ENCODE results near the gene CPNE5. TPM values are rescaled to one million over a fixed set of nuclear protein-coding genes. Genes with fewer than 3 reads are reported as not detected.

The CPNE5 gene
- total RNA-seq, 1 experiment from 2014 or later, result not detected

- no peak overlapping the region for H2AFZ ChIP-seq (ENCODE audit: low read length)
- CTCF ChIA-PET, result no interaction called here
- no peak for ATAC-seq
These were observed 31.5 kb downstream of the CPNE5 start for GRCh38 chr6:36807750-36808149.

GRCh38 chr6:36807143-36807542, 32.1 kb downstream of the CPNE5 start:
- intact Hi-C loops (cut with micrococcal nuclease), result no loop called here
- Histone ChIP-seq H3K27me3 (ENCODE audit: low read length) (no peaks in the 10 kb centered on the region), H3K4me3 (ENCODE audit: low read length) (no peak overlapping the region), H3K4me1 (ENCODE audit: insufficient read depth, low read length) (no peaks in the 10 kb centered on the region), H3F3A (ENCODE audit: low read length, unreplicated experiment) (no peaks in the 10 kb centered on the region), H3K9me3 (ENCODE audit: low read length) (no peaks in the 10 kb centered on the region), H3K27ac (ENCODE audit: low read length) (no peak overlapping the region), H3K4me2 (ENCODE audit: low read length) (no peak overlapping the region), H3K36me3 (ENCODE audit: low read depth, low read length) (no peaks in the 10 kb centered on the region), H3K9ac (ENCODE audit: low read length) (no peak overlapping the region), H3K79me2 (ENCODE audit: low read length) (no peaks in the 10 kb centered on the region), H3K9me2 (replicated peaks; ENCODE audit: low read length) (no peaks in the 10 kb centered on the region), H4K20me1 (ENCODE audit: low read length) (no peaks in the 10 kb centered on the region), H2AFZ (ENCODE audit: low read length) (no peak overlapping the region)
- TF ChIP-seq EZH2 (IDR thresholded peaks at IDR 0.05; ENCODE audit: low read length, unreplicated experiment) (no peak), EZH2phosphoT487 (IDR thresholded peaks at IDR 0.05; ENCODE audit: borderline replicate concordance, low read length) (no peak), CTCF (conservative IDR thresholded peaks at IDR 0.05; ENCODE audit: low read depth, low read length) (no peak)
- ATAC-seq, result no peak
- no TSS peak for BruUV-seq (replicated peaks)
- no peak for DNase-seq
- CTCF ChIA-PET, result no interaction called here
- POLR2A ChIA-PET (ENCODE audit: unreplicated experiment), result no interaction called here

More at GRCh38 chr6:36807750-36808149, 31.5 kb downstream of the CPNE5 start:
- H3K9ac ChIP-seq (ENCODE audit: low read length), result no peak overlapping the region
- no peaks in the 10 kb centered on the region for H3K79me2 ChIP-seq (ENCODE audit: low read length)
- H3K4me2 ChIP-seq (ENCODE audit: low read length), result no peak overlapping the region
- H3K4me1 ChIP-seq (ENCODE audit: insufficient read depth, low read length), result no peaks in the 10 kb centered on the region
- no peak overlapping the region for H3K4me3 ChIP-seq (ENCODE audit: low read length)
- DNase-seq, result no peak
- no peaks in the 10 kb centered on the region for H3K27me3 ChIP-seq (ENCODE audit: low read length)
- intact Hi-C loops (cut with micrococcal nuclease), result no loop called here
- BruUV-seq (replicated peaks), result no TSS peak
- TF ChIP-seq EZH2phosphoT487 (IDR thresholded peaks at IDR 0.05; ENCODE audit: borderline replicate concordance, low read length), result no peak
- no peak for TF ChIP-seq CTCF (conservative IDR thresholded peaks at IDR 0.05; ENCODE audit: low read depth, low read length)
- no peak for TF ChIP-seq EZH2 (IDR thresholded peaks at IDR 0.05; ENCODE audit: low read length, unreplicated experiment)
- no peaks in the 10 kb centered on the region for H3F3A ChIP-seq (ENCODE audit: low read length, unreplicated experiment)
- H3K9me2 ChIP-seq (replicated peaks; ENCODE audit: low read length), result no peaks in the 10 kb centered on the region
- H3K27ac ChIP-seq (ENCODE audit: low read length), result no peak overlapping the region
- POLR2A ChIA-PET (ENCODE audit: unreplicated experiment), result no interaction called here
- no peaks in the 10 kb centered on the region for H4K20me1 ChIP-seq (ENCODE audit: low read length)
- no peaks in the 10 kb centered on the region for H3K36me3 ChIP-seq (ENCODE audit: low read depth, low read length)
- H3K9me3 ChIP-seq (ENCODE audit: low read length), result no peaks in the 10 kb centered on the region

GRCh38 chr6:36805917-36806316, 33.3 kb downstream of the CPNE5 start:
- BruUV-seq (replicated peaks), result no TSS peak
- H3K9me3 ChIP-seq (ENCODE audit: low read length), result no peaks in the 10 kb centered on the region
- no peaks in the 10 kb centered on the region for H3K4me1 ChIP-seq (ENCODE audit: insufficient read depth, low read length)
- ATAC-seq (no peak), DNase-seq (no peak)
- intact Hi-C loops (cut with micrococcal nuclease), result no loop called here
- H2AFZ ChIP-seq (ENCODE audit: low read length), result no peak overlapping the region
- ChIA-PET POLR2A (ENCODE audit: unreplicated experiment) (no interaction called here), CTCF (no interaction called here)
- no peaks in the 10 kb centered on the region for H3K36me3 ChIP-seq (ENCODE audit: low read depth, low read length)
- no peaks in the 10 kb centered on the region for H4K20me1 ChIP-seq (ENCODE audit: low read length)
- H3F3A ChIP-seq (ENCODE audit: low read length, unreplicated experiment), result no peaks in the 10 kb centered on the region
- no peak overlapping the region for H3K4me3 ChIP-seq (ENCODE audit: low read length)
- TF ChIP-seq EZH2phosphoT487 (IDR thresholded peaks at IDR 0.05; ENCODE audit: borderline replicate concordance, low read length) (no peak), EZH2 (IDR thresholded peaks at IDR 0.05; ENCODE audit: low read length, unreplicated experiment) (no peak), CTCF (conservative IDR thresholded peaks at IDR 0.05; ENCODE audit: low read depth, low read length) (no peak)
- no peak overlapping the region for H3K9ac ChIP-seq (ENCODE audit: low read length)
- no peak overlapping the region for H3K27ac ChIP-seq (ENCODE audit: low read length)
- no peak overlapping the region for H3K4me2 ChIP-seq (ENCODE audit: low read length)
- no peaks in the 10 kb centered on the region for H3K9me2 ChIP-seq (replicated peaks; ENCODE audit: low read length)
- no peaks in the 10 kb centered on the region for H3K79me2 ChIP-seq (ENCODE audit: low read length)
- no peaks in the 10 kb centered on the region for H3K27me3 ChIP-seq (ENCODE audit: low read length)
